Tongue (tissue), 1 donor: ENCODE data around the gene ADGRG6. TPM values are rescaled to one million over a fixed set of nuclear protein-coding genes. Genes with fewer than 3 reads are reported as not detected.

Source experiments
- total RNA-seq: library from RNA; depleted of rRNA; stranded (reverse); fragments of >200 nt; gene quantifications from one replicate; pipeline ENCODE4 v1.2.3, GENCODE V29; 2014

ADGRG6 gene
- total RNA-seq, 1 donor from 2014 or later = 55.9 TPM

Other genes starting within 250 kb of the ADGRG6 start
- gene GJE1, start 169.1 kb upstream of the ADGRG6 start, total RNA-seq = not detected
- gene NMBR, start 154.9 kb upstream of the ADGRG6 start, total RNA-seq = not detected
- gene VTA1, start 154.7 kb upstream of the ADGRG6 start, total RNA-seq = 64.7 TPM